Renal cortical epithelial cell (primary cell): ENCODE results near the gene NAV3. TPM values are rescaled to one million over a fixed set of nuclear protein-coding genes. Genes with fewer than 3 reads are reported as not detected.

Source experiments
- DNase-seq: peaks from one replicate; pipeline ENCODE4 v3.0.0-alpha.2; 2011; ENCODE audit warnings: low read depth
- total RNA-seq: library from RNA; depleted of rRNA; stranded (reverse); fragments of >200 nt; gene quantifications from 2 replicates; pipeline ENCODE4 v1.2.3, GENCODE V29; 2014

The NAV3 gene
- total RNA-seq, 1 donor from 2014 or later = 9.1 TPM

DNA sequence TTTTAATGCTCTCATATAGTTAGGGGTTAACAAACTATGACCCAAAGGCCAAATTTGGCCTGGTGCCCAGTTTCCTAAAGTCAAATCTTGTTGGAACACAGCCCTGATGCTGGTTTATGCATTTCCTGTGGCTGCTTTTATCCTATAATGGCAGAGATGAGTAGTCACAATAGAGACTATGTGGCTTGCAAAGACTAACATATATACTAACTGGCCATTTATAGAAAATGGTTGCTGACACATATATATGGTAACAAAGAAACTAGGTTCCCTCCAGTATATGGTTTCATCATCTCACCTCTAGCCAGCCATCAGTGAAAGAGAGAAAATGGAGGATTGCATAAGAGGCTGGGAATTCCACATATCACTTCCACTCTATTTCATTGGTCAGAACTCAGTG lies 10.8 kb downstream of the NAV3 start:
- no peak for DNase-seq

DNA sequence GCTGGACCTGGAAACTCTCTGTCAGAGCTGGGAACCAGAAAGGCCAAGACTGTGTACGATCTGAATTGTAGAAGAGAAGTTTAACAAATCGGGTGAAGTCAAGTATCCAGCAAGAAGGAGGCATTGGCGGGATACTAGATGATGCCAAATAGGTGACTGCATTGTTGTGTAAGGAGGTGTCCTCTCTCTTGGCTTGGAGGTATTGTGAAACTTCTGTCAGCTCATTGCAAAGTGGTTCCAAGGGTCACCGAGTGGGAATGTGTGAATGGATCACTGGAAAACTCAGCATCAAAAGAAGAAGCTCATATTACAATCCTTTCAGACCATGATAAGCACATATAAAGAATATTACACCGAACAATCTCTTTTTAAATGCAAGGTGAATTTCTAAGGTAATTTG lies 11.7 kb downstream of the NAV3 start:
- peak; percentile 91 for DNase-seq

DNA sequence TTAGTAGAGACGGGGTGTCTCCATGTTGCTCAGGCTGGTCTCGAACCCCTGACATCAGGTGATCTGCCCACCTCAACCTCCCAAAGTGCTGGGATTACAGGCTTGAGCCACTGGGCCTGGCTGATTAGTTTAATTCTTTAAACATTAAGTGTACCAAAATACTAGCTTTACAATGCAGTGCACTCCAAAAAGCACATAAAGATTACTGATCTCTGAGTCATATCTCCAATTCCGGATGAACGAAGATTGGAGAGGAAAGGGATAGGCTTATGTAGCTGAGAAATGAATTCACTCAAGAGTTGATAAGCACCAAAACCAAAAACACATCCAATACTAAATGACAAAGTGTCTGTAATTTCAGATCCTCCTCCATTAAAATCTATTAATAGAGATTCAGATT lies 15.1 kb downstream of the NAV3 start:
- peak; percentile 59 for DNase-seq

DNA sequence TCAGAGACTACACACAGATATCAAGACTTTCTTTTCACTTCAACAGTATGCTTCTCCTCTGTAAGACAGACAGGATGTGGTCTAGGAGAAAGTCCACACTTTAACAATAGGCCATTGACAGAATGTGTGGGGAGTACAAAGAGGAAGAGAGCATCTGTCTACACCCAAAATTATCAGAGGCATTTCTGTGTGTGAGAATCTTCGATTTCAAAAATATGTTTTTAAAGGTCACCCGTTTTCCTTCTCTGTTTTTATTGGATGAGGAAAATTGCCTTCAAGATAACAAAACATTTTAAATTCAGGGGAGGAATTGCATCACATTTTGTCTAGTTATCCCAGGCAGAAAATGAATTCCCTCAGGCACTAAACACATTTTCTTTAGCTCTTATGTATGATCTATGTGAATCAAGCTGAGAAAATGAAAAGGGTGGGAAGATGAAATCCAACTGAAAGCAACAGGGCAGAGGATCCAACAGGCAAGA lies 16.4 kb downstream of the NAV3 start:
- peak; percentile 43 for DNase-seq

DNA sequence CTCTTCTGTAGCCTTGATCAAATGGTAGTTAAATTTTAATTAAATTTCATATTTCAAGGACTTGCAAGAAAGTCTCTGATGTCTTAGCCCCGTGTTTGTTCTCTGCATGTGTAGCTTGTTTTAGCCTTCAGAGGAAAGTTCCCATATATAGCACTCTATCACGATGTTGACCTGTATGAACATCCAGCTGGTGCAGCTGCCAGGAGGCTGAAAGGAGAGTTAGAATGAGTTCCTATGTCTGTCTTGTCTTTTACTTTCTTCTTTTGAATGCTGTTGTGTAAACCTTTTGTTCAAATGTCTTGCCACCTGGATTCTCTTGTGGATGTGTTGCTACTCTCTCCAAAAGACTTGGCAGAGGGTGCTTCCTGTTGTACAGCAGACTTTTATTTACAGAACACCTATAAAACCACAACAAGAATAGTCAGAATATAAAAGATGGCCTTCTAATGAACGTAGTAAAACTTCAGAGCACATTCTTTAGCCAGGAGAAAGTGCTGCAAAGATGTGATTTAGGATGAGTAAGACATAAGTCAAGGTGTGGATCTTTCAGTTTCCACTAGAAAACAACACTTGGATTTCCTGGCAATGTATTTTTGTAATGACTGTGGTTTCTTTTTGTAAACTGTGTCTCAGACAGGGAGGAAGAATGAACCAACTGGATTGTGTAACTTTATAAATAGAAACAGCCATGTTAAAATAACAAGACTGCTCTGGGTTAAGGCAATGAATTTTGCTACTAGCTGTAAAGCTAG lies 17.2 kb downstream of the NAV3 start:
- peak; percentile 99 for DNase-seq

DNA sequence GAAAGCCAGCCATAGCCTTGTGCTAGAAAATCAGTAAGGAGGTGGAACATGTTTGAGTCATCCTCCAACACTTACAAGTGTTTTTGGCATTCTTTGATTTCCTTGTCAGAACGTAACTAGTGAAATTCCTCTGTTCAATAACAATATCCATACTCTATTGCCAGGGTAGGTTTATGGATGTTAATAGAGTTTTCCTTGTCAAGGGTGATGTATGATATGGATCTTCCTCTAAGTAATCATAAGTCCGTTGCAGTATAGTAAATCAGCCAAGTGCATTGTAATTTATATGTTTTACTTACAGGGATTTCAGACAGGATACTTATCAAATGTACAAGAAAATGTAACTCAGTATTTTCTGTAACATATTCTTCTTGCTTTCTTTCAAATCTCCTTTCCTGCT lies 19.4 kb downstream of the NAV3 start:
- DNase-seq = peak; percentile 28

DNA sequence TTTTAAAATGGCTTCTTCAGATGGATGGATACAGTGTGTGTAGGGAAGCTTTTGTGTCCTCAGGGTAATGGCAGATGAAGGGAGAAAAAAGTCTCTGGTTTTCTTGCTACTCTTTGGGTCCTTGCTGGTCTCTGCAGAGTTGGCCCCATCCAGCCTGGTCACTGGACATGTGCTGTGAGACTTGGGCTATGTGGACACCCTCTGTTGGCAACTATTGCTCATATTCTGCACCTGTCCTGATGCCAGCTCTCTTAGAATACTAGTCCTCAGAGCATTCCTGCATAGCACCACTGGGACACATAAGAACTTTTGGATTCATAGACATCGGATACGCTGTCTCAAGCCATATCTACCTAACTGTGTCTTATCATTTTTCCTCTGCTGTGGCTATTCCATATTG lies 20.0 kb downstream of the NAV3 start:
- no peak for DNase-seq

DNA sequence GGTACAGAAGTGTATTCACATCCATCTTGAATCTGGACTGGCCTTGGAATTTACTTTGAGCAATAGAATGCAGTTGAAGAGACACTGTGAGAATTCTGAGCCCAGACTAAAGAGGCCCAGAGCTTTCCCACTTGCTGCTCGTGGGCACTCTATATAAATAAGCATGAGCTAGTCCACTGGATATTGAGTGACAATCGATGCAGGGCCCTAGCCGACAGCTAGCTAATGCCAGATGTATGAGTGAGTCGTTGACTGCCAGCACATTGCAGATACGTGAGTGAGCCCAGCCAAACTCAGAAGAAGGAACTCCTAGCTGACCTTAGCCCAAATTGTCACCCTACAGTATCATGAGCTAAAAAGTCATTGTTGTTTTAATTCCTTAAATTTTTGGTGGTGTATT lies 24.9 kb downstream of the NAV3 start:
- no peak for DNase-seq

DNA sequence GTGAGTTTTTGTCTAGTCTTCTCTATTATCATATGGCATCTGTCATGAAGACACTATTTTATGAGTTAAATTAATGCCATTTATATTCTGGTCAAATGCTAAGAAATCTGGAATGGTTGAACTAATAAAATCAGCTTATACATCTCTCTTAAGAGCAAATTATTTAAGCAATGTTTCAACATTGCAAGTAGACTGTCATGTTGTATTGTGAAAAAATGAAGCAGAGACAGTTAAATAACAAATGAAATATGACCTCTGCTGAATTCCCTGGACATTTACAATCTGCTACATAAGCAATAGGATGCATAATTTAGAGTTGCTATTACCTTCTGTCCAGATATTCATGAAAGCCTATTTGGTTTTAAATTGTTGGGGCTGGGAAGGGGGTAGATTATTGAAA lies 30.6 kb downstream of the NAV3 start:
- DNase-seq = no peak

DNA sequence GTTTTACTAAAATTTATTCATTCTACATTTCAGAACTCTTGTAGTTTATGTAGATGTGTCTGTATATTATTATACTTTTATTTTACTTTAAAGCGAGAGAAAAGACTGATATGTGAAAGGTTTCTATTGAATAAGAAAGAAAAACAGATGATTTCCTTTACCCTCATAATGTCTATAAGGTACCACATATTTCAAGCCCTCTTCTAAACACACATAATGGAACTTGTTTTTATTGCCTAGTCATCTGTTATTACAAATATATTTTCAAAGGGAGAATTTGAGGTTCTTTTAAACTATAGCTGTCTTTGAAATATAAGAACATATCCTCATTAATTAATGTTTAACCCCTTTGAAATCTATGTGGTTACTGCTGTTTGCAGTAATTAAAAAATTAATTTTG lies 34.5 kb downstream of the NAV3 start:
- no peak for DNase-seq

DNA sequence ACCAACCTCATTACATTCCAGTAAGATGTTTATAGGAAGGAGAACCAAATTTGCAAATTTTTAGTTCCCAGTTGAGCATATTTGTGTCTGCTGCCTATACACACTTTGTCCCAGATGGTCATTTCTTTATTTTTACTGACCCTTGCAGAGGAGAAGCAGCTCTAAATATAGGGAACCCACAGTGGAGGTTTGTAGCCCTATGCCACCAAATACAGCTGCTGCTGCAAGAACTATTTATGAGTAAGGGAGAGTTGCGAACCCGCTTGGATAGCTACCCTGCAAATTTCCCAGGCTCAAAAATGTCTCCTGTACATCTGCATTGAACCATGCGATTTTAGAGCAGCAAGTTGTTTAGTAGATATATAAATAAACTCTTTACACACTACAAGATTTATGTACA lies 48.2 kb downstream of the NAV3 start:
- no peak for DNase-seq

DNA sequence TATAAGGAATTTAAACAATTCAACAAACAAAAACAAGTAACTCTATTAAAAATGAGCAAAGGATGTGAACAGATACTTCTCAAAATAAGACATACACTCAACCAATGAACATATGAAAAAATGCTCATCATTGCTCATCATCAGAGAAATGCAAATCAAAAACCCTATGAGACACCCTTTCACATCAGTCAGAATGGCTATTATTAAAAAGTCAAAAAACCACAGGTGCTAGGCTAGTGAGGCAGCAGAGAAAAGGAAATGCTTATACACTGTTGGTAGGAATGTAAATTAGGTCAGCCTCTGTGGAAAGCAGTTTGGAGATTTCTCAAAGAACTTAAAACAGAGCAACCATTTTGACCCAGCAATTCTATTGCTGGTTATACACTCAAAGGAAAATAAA lies 52.0 kb downstream of the NAV3 start:
- no peak for DNase-seq

DNA sequence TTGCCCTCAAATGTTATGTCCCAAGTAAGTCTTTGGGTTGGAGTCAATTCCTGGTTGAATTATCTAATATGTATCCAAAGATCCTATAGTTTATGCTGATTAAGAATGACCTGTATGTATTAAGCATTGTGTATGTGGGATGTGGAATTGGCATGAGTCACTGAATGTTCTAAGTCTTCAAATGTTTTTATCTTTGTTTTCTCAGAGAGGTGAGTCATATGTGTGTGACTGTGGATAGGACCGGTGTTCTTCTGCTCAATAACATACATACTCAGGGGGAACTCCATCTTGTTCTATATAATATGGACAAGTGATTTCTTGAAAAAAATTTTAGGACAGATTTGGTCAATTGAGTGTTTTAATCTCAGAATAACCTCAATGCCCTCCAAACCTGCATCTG lies 57.9 kb downstream of the NAV3 start:
- DNase-seq = peak; percentile 95

DNA sequence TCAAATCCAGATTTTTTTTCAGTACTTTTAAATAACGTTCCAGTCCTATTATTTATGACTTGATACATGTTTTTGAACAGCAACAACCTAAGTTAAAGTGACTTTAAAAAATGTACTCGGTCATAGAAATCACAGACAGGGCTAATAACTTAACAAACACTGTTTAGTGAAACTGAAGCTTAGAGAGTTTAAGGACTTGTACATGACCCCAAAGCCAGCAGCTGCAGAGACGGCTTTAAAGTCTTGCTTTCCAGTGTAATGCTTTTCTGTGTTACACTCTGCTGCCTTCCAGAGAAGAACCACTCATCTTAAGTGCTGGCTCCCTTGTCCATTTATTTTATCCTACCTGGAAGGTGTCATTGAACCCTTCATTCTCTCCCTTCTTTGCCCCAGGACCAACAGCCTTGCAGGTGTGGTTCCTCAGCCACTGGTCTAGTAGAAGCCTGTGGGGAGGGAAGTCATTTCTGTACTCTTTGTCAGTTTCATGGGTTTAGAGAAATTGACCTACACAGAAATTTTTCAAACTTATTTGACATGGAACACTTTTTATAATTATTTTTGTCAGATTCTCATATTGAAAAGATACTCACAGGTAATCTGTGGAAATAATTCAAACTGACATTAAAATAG lies 60.9 kb downstream of the NAV3 start:
- peak; percentile 13 for DNase-seq

DNA sequence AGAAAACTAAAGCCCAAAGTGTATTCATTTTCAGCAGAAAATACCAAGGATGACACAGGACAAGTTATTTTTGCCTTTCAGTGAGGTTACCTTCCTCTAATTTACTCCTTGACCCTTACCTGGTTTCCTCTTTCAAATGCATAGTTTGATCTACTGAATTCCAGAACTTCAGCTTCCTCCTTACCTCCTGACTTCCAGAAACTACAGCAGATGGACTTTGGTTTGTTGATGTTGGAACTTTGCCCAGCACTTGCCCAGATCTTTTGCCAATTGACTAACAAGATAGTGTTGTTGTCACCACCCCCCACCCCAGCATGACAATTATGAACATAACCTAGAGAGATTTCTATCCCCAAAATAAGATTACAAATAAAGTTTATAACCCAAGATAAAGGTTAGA lies 63.2 kb downstream of the NAV3 start:
- DNase-seq = peak; percentile 85

DNA sequence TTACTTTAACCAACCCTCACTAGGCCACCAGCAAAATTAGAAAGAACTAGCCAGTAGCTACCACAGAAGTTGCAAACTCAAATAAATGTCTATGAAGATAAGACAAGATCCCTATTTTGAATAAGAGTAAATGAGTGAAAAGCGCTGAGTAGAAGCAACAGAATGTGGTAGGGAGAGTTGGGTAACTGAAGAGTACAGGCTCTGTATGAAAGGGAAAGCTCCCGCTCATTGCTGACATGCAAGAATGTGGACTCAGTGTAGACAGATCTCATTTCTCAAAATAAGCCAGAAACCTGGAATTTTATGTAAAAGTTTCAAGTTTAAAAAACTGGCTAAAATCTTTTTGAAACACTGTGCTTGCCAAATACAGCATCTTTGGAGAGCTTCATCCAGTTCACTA lies 63.9 kb downstream of the NAV3 start:
- DNase-seq = peak; percentile 11

DNA sequence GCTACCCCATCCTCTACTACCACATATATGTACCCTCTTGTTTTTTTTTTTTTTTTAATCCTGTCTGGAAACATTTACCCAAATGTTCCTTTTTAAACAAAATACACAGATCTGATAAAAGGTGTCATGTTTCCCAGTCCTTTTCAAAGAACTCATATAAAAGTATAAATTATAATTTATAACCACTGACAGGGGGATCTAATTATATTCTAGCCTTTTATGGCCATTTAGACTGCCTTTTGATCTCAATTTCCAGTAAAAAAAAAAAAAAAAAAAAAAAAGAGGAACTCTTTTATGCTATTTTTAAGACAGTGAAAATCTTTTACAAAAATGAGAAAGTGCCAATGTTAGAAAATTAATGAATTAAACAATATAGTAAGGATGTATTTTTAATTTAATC lies 65.0 kb downstream of the NAV3 start:
- no peak for DNase-seq

DNA sequence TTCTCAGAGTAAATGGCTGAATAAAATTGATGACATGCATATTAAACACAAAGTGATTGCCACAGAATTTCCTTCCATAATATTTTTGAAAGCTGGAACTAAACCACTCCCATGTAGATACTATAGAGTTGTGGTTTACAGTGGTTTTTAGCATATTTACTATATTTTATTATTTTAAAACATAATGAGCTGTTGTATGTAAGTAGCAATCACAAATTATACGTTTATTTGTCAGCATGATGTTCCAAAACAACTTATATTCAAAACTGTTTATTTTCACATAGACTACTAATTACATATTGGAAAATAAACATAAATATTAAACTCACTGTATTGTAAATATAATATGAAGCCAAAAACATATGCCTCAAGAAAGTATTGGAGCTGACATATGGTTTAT lies 77.2 kb downstream of the NAV3 start:
- DNase-seq = no peak

DNA sequence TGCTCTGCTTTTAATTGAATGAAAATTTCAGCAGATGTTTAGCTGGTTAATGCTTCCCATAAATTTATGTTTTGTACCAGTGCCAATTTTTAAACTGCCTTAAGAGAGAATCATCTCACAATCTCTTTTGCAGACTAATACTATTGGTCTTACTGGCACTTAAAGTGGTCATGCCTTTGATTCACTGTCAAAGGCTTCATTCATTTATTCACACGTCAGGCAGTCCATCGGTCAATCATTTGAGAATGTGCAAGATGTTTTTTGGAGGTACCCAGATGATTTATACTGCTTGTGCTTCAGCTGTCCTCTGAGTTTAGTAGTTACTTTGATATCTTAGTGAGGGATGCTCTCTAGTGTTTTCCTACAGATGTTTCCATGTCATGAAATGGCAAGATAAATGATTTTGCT lies 83.4 kb downstream of the NAV3 start:
- peak; percentile 31 for DNase-seq

DNA sequence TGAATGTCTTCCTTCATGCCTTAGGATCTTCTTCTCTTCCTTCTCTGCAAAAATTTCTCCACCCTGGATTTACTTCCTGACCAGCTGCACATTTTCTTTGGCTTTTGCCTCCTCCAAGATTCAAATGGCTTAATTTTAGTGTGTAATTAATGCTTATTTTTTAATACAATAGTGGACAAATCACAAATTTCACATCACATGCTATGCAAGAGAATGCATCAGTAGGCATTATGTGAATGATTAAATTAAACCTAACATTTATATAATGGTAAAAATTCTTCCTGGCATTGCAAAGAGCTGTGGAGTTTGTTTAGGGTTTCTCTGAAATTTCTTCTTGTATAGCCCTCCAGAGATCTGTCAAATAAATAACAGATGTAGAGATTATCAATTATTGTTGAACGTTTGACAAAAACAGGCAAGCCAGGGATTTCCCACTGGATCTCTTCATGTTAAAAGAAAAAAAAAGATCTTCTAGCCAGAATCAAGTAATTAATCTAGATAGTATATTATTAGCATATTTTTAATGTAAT lies 84.4 kb downstream of the NAV3 start:
- DNase-seq = no peak

DNA sequence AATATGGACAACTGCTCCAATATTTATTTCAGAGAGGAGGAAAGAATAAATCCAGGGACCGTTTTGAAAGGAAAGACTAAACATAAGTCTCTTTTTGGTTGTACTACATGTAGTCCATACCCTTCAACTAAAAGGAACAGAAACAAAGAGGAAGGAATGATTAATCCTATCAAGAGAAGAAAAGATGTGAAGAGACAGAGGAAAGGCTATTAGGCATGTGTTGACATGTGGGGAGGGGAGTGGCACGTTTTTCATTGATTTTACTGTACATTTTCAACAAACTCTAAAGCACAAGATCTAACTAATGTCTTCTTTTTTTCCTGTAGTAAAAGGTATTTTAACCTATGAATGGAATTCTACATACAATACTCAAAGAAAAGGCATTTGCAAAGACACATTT lies 85.6 kb downstream of the NAV3 start:
- no peak for DNase-seq

DNA sequence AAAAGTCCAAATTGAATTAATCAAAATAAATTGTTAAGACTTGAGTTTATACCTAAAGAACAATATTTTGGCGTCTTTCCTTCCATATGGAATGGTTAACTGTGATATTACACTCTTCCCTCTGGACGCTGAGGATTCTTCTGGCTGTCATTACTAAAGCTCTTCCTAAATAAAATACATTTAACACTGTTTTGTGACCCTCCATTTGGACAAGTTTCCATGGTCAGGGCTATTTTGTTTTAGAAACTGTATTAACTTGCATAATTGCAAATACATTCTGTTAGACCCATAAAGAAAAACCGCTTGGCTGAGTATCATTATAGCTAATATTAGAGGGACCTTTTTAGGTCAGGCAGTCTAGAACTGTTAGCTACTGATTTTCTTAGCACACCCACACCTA lies 87.4 kb downstream of the NAV3 start:
- DNase-seq = no peak

DNA sequence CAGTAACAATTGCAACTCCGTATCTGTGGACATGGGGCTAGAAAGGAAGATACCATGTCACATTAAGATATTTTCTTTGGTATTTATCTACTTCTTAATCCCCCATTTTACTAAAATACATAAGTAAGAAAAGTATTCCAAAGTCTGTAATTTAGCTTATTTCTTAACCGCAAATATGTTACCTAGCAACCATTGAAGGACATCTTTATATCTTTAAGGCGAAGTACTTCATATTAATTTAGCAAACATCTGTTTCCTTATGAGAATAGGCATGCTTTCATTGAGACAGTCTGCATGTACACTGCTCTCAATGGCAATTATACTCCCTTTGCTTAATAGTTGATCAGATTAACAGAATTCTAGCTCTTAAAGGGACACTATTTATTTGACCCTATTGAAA lies 88.8 kb downstream of the NAV3 start:
- no peak for DNase-seq
